SK-N-SH treated with all-trans-retinoic acid at 6 μM for 48 hours (cell line): Measurements from ENCODE around the gene SKA2.

ENCODE experiments used
- ATAC-seq: fragments of 200-7000 bp; cut with Tn5 transposase; 3 replicates; pipeline ENCODE4 v1.9.1; 2020; ENCODE audit warnings: mild to moderate bottlenecking, moderate library complexity
- ARNTL ChIP-seq: fragments of 450-650 bp; formaldehyde crosslinking; IDR thresholded peaks from 2 replicates; pipeline ENCODE4 v1.5.0; 2020; ENCODE audit warnings: low read depth, mild to moderate bottlenecking, moderate library complexity, borderline replicate concordance
- BACH2 ChIP-seq: fragments of 250-450 bp; sonication (Bioruptor Pico); IDR thresholded peaks from 2 replicates; pipeline ENCODE4 v1.9.0; 2021; ENCODE audit warnings: mild to moderate bottlenecking, borderline replicate concordance
- CSDC2 ChIP-seq: fragments of 250-450 bp; sonication (Bioruptor Pico); IDR thresholded peaks from 2 replicates; pipeline ENCODE4 v1.5.0; 2020; ENCODE audit warnings: mild to moderate bottlenecking, moderate library complexity
- ESRRG ChIP-seq: fragments of 250-450 bp; sonication (Bioruptor Pico); IDR thresholded peaks from 2 replicates; pipeline ENCODE4 v1.6.1; 2021; ENCODE audit warnings: mild to moderate bottlenecking
- GLIS3 ChIP-seq: fragments of 250-450 bp; sonication (Bioruptor Pico); IDR thresholded peaks from 2 replicates; pipeline ENCODE4 v1.5.0; 2020; ENCODE audit warnings: mild to moderate bottlenecking, moderate library complexity
- ISL1 ChIP-seq: fragments of 250-450 bp; sonication (Bioruptor Pico); IDR thresholded peaks from 2 replicates; pipeline ENCODE4 v2.1.2; 2022; ENCODE audit warnings: mild to moderate bottlenecking, moderate library complexity
- OSR1 ChIP-seq: fragments of 250-450 bp; sonication (Bioruptor Pico); IDR thresholded peaks from 2 replicates; pipeline ENCODE4 v1.8.0; 2022; ENCODE audit warnings: moderate library complexity, mild to moderate bottlenecking, inconsistent platforms
- RARB ChIP-seq: fragments of 250-450 bp; sonication (Bioruptor Pico); IDR thresholded peaks from 2 replicates; pipeline ENCODE4 v1.8.0; 2021; ENCODE audit warnings: mild to moderate bottlenecking, moderate library complexity
- TCF4 ChIP-seq: fragments of 250-450 bp; sonication (Bioruptor Pico); IDR thresholded peaks from 2 replicates; pipeline ENCODE4 v1.8.0; 2021; ENCODE audit warnings: mild to moderate bottlenecking, moderate library complexity, borderline replicate concordance
- TOX ChIP-seq: fragments of 250-450 bp; sonication (Bioruptor Pico); IDR thresholded peaks from 2 replicates; pipeline ENCODE4 v1.8.0; 2021; ENCODE audit warnings: mild to moderate bottlenecking, moderate library complexity, borderline replicate concordance
- ZC3H10 ChIP-seq: fragments of 250-450 bp; sonication (Bioruptor Pico); IDR thresholded peaks from 2 replicates; pipeline ENCODE4 v1.5.1; 2021; ENCODE audit warnings: mild to moderate bottlenecking, moderate library complexity
- ZFP3 ChIP-seq: fragments of 250-450 bp; sonication (Bioruptor Pico); IDR thresholded peaks from 2 replicates; pipeline ENCODE4 v1.5.0; 2020; ENCODE audit warnings: mild to moderate bottlenecking, moderate library complexity
- ZFP30 ChIP-seq: fragments of 450-650 bp; formaldehyde crosslinking; IDR thresholded peaks from 2 replicates; pipeline ENCODE4 v1.5.0; 2022; ENCODE audit warnings: mild to moderate bottlenecking, moderate library complexity
- ZNF565 ChIP-seq: fragments of 450-650 bp; formaldehyde crosslinking; conservative IDR thresholded peaks from 2 replicates; pipeline ENCODE4 v1.5.0; 2020; ENCODE audit warnings: low read depth, mild to moderate bottlenecking, moderate library complexity
- ZNF70 ChIP-seq: fragments of 450-650 bp; formaldehyde crosslinking; IDR thresholded peaks from 2 replicates; pipeline ENCODE4 v1.5.0; 2020; ENCODE audit warnings: mild to moderate bottlenecking, moderate library complexity
- ZNF8 ChIP-seq: fragments of 450-650 bp; formaldehyde crosslinking; IDR thresholded peaks from 2 replicates; pipeline ENCODE4 v1.5.0; 2020; ENCODE audit warnings: mild to moderate bottlenecking, moderate library complexity
- TF ChIP-seq, protein P1 (sequence below): fragments of 250-450 bp; sonication (Bioruptor Pico); IDR thresholded peaks from 2 replicates; pipeline ENCODE4 v1.5.1; 2021; ENCODE audit warnings: mild to moderate bottlenecking, moderate library complexity
- TF ChIP-seq, protein P2 (sequence below): fragments of 250-450 bp; sonication (Bioruptor Pico); IDR thresholded peaks from 2 replicates; pipeline ENCODE4 v1.8.0; 2021; ENCODE audit warnings: low read depth, mild to moderate bottlenecking, moderate library complexity, borderline replicate concordance
- TF ChIP-seq, protein P3 (sequence below): fragments of 250-450 bp; sonication (Bioruptor Pico); IDR thresholded peaks from 2 replicates; pipeline ENCODE4 v1.5.0; 2020; ENCODE audit warnings: mild to moderate bottlenecking, moderate library complexity
- TF ChIP-seq, protein P4 (sequence below): fragments of 250-450 bp; sonication (Bioruptor Pico); IDR thresholded peaks from 2 replicates; pipeline ENCODE4 v1.5.1; 2020; ENCODE audit warnings: low read depth, mild to moderate bottlenecking, moderate library complexity
- TF ChIP-seq, protein P5 (sequence below): fragments of 250-450 bp; sonication (Bioruptor Pico); IDR thresholded peaks from 2 replicates; pipeline ENCODE4 v1.8.0; 2020; ENCODE audit warnings: mild to moderate bottlenecking, moderate library complexity, borderline replicate concordance

The SKA2 gene

DNA sequence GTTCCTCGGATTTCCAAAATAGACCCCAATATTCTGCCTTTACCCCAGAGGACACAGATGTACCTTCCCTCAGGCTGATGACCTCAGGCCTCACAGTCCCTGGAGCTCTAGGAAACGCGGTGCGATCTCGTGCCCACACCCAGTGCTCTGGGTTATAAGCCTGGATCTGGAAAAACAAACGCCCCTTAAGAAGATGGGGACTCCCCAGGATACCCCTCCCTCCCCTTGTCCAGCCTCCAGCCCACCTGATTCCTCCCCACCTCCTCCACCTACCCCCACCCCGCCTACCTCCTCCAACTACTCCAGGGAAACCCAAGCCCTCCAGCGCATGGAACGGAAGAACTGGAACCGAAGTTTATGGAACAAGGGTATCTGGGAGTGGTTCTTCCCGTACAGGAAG, 19.7 kb upstream of the SKA2 start:
- TF ChIP-seq ZNF565 (no peak), ISL1 (CRISPR knock-in tag) (no peak), ZFP30 (CRISPR knock-in tag) (no peak), ZC3H10 (CRISPR knock-in tag) (no peak)
- no peak for ATAC-seq

DNA sequence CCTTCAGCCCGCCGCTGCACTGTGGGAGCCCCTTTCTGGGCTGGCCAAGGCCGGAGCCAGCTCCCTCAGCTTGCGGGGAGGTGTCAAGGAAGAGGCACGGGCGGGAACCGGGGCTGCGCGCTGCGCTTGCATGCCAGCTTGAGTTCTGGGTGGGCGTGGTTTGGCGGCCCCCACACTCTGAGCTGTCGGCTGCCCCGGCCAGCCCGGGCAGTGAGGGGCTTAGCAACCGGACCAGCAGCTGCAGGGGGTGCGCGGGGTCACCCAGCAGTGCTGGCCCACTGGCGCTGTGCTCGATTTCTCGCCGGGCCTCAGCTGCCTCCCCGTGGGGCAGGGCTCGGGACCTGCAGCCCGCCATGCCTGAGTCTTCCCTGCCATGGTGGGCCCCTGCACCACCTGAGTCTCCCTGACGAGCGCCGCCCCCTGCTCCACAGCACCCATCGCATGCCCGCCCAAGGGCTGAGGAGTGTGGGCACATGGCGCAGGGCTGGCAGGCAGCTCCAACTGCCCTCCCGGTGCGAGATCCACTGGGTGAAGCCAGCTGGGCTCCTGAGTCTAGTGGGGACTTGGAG, 17.5 kb upstream of the SKA2 start:
- no peak for ATAC-seq
- TF ChIP-seq, protein P1, sequence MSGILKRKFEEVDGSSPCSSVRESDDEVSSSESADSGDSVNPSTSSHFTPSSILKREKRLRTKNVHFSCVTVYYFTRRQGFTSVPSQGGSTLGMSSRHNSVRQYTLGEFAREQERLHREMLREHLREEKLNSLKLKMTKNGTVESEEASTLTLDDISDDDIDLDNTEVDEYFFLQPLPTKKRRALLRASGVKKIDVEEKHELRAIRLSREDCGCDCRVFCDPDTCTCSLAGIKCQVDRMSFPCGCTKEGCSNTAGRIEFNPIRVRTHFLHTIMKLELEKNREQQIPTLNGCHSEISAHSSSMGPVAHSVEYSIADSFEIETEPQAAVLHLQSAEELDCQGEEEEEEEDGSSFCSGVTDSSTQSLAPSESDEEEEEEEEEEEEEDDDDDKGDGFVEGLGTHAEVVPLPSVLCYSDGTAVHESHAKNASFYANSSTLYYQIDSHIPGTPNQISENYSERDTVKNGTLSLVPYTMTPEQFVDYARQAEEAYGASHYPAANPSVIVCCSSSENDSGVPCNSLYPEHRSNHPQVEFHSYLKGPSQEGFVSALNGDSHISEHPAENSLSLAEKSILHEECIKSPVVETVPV (CRISPR knock-in tag), result no peak
- TF ChIP-seq ISL1 (CRISPR knock-in tag) (no peak), BACH2 (CRISPR knock-in tag) (no peak), TCF4 (CRISPR knock-in tag) (no peak), ZNF565 (no peak), ZNF70 (CRISPR knock-in tag) (no peak), CSDC2 (CRISPR knock-in tag) (no peak)
- TF ChIP-seq, protein P2, sequence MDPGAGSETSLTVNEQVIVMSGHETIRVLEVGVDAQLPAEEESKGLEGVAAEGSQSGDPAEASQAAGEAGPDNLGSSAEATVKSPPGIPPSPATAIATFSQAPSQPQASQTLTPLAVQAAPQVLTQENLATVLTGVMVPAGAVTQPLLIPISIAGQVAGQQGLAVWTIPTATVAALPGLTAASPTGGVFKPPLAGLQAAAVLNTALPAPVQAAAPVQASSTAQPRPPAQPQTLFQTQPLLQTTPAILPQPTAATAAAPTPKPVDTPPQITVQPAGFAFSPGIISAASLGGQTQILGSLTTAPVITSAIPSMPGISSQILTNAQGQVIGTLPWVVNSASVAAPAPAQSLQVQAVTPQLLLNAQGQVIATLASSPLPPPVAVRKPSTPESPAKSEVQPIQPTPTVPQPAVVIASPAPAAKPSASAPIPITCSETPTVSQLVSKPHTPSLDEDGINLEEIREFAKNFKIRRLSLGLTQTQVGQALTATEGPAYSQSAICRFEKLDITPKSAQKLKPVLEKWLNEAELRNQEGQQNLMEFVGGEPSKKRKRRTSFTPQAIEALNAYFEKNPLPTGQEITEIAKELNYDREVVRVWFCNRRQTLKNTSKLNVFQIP, result no peak

DNA sequence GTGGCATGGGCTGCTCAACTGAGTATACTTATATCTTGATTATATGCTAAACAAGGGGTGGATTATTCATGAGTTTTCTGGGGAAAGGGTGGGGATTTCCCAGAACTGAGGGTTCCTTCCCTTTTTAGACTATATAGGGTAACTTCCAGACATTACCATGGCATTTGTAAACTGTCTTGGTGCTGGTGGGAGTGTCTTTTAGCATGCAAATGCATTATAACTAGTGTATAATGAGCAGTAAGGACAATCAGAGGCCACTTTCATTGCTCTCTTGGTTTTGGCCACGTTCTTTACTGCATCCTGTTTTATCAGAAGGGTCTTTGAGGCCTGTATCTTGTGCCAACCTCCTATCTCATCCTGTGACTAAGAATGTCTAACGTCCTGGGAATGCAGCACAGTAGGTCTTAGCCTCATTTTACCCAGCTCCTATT, 12.6 kb upstream of the SKA2 start:
- no peak; the same call in 2 of the 3 replicates for ATAC-seq
- TF ChIP-seq CSDC2 (CRISPR knock-in tag) (no peak), OSR1 (no peak)

DNA sequence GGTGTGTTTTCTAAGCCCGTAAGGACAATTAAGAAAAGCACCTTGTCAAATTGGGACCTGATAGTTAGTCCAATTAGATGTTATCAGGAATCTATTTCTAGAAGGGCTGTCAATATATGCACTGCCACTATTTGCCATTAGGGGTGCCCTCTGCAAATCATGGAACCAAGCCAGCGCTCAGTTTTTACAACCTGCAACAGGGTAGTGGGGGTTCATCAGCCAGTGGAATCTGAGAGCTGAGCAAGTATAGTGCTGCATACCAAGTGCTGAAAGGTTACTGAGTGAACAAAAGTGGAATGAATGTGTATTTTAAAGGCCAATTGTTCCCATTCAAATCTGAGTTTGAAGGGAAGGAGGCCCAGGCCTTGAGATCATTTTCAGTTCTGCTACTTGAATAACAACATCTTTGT, 11.0 kb upstream of the SKA2 start:
- ATAC-seq, result peak; percentile 91
- TF ChIP-seq TCF4 (CRISPR knock-in tag), result no peak
- TF ChIP-seq, protein P1 (CRISPR knock-in tag), result no peak
- TF ChIP-seq CSDC2 (CRISPR knock-in tag), result no peak
- no peak for TF ChIP-seq ARNTL (CRISPR knock-in tag)
- TF ChIP-seq, protein P2, result no peak
- TF ChIP-seq GLIS3 (CRISPR knock-in tag), result no peak
- no peak for TF ChIP-seq ISL1 (CRISPR knock-in tag)
- TF ChIP-seq RARB, result no peak
- TF ChIP-seq TOX (CRISPR knock-in tag), result no peak
- no peak for TF ChIP-seq ZC3H10 (CRISPR knock-in tag)
- no peak for TF ChIP-seq ZFP30 (CRISPR knock-in tag)
- no peak for TF ChIP-seq BACH2 (CRISPR knock-in tag)
- no peak for TF ChIP-seq OSR1
- no peak for TF ChIP-seq ZFP3
- TF ChIP-seq ZNF565, result no peak

DNA sequence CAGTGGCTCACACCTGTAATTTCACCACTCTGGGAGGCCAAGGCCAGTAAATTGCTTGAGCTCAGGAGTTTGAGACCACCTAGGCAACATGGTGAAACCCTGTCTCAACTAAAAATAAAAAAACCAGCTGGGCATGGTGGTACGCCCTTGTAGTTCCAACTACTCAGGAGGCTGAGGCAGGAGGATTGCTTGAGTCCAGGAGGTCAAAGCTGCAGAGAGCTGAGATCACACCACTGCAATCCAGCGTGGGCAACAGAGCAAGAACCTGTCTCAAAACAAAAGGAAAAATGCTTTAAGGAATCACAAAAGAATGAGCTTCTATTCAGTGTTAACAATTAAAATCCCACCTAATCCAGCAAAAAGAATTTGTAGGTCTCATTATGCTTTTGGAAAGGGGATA, 6.5 kb upstream of the SKA2 start:
- no peak for ATAC-seq
- TF ChIP-seq, protein P3, sequence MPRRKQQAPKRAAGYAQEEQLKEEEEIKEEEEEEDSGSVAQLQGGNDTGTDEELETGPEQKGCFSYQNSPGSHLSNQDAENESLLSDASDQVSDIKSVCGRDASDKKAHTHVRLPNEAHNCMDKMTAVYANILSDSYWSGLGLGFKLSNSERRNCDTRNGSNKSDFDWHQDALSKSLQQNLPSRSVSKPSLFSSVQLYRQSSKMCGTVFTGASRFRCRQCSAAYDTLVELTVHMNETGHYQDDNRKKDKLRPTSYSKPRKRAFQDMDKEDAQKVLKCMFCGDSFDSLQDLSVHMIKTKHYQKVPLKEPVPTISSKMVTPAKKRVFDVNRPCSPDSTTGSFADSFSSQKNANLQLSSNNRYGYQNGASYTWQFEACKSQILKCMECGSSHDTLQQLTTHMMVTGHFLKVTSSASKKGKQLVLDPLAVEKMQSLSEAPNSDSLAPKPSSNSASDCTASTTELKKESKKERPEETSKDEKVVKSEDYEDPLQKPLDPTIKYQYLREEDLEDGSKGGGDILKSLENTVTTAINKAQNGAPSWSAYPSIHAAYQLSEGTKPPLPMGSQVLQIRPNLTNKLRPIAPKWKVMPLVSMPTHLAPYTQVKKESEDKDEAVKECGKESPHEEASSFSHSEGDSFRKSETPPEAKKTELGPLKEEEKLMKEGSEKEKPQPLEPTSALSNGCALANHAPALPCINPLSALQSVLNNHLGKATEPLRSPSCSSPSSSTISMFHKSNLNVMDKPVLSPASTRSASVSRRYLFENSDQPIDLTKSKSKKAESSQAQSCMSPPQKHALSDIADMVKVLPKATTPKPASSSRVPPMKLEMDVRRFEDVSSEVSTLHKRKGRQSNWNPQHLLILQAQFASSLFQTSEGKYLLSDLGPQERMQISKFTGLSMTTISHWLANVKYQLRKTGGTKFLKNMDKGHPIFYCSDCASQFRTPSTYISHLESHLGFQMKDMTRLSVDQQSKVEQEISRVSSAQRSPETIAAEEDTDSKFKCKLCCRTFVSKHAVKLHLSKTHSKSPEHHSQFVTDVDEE (CRISPR knock-in tag), result no peak
- TF ChIP-seq TCF4 (CRISPR knock-in tag) (no peak), ESRRG (CRISPR knock-in tag) (no peak), ZNF70 (CRISPR knock-in tag) (no peak), BACH2 (CRISPR knock-in tag) (no peak), ARNTL (CRISPR knock-in tag) (no peak), OSR1 (no peak), ZNF8 (CRISPR knock-in tag) (no peak), ZFP3 (no peak), TOX (CRISPR knock-in tag) (no peak)
- TF ChIP-seq, protein P4, sequence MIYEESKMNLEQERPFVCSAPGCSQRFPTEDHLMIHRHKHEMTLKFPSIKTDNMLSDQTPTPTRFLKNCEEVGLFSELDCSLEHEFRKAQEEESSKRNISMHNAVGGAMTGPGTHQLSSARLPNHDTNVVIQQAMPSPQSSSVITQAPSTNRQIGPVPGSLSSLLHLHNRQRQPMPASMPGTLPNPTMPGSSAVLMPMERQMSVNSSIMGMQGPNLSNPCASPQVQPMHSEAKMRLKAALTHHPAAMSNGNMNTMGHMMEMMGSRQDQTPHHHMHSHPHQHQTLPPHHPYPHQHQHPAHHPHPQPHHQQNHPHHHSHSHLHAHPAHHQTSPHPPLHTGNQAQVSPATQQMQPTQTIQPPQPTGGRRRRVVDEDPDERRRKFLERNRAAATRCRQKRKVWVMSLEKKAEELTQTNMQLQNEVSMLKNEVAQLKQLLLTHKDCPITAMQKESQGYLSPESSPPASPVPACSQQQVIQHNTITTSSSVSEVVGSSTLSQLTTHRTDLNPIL (CRISPR knock-in tag), result no peak
- TF ChIP-seq, protein P5, sequence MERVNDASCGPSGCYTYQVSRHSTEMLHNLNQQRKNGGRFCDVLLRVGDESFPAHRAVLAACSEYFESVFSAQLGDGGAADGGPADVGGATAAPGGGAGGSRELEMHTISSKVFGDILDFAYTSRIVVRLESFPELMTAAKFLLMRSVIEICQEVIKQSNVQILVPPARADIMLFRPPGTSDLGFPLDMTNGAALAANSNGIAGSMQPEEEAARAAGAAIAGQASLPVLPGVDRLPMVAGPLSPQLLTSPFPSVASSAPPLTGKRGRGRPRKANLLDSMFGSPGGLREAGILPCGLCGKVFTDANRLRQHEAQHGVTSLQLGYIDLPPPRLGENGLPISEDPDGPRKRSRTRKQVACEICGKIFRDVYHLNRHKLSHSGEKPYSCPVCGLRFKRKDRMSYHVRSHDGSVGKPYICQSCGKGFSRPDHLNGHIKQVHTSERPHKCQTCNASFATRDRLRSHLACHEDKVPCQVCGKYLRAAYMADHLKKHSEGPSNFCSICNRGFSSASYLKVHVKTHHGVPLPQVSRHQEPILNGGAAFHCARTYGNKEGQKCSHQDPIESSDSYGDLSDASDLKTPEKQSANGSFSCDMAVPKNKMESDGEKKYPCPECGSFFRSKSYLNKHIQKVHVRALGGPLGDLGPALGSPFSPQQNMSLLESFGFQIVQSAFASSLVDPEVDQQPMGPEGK (CRISPR knock-in tag), result no peak
